HepG2 (cell line): ENCODE data around the gene KCNK18.

ENCODE experiments used
- CTCF ChIP-seq: sonication (generic); formaldehyde crosslinking; IDR thresholded peaks from 2 replicates; pipeline ENCODE4 v1.5.0; 2020; ENCODE audit warnings: mild to moderate bottlenecking, missing genetic modification reagents, moderate library complexity
- FOSL1 ChIP-seq: sonication (generic); formaldehyde crosslinking; IDR thresholded peaks from 2 replicates; pipeline ENCODE4 v1.9.0; 2021; ENCODE audit warnings: missing genetic modification reagents, borderline replicate concordance
- KAT7 ChIP-seq: IDR thresholded peaks from 2 replicates; pipeline ENCODE4 v1.6.1; 2018; ENCODE audit warnings: borderline replicate concordance, missing compliant biosample characterization
- POLR2AphosphoS5 ChIP-seq: IDR thresholded peaks from 2 replicates; pipeline ENCODE4 v1.6.1; 2012; ENCODE audit warnings: low read depth, low read length
- TCF7 ChIP-seq: sonication (generic); IDR thresholded peaks from 2 replicates; pipeline ENCODE4 v1.6.1; 2016; ENCODE audit warnings: antibody characterized with exemption, low read depth
- ZNF138 ChIP-seq: sonication (generic); formaldehyde crosslinking; IDR thresholded peaks from 2 replicates; pipeline ENCODE4 v1.5.0; 2020; ENCODE audit warnings: mild to moderate bottlenecking, low read depth, missing genetic modification reagents

DNA sequence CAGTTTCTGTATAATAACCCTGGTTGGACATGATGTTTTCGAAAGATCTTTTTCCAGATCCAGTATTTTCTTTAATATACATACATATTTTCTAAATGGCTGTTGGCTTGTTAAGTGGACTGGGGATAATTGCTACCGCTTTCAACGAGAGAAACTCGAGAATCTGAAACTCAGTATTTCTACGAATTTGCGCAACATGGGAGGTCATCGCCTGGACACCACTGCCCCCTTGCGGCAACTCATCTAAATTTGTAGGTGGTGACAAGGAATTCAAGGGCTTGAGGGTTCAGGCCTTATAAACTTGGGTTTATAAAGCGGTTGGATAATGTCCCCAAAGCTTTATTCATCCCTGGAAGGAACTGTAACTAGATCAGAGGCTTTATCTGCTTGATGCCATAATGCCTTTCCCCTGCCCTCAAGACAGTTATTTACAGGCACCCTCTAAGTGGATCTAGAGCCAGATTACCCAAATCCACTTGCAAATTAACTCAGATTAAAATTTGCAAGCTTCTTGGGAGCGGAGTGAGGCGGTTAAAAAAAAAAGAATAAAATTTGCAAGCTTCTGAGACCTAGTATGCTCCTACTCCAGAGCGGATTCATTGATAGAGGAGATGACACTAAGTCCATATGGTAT lies 21.3 kb upstream of the KCNK18 start:
- TF ChIP-seq FOSL1 = no peak
- TF ChIP-seq POLR2AphosphoS5 = no peak
- no peak for TF ChIP-seq TCF7
- TF ChIP-seq ZNF138 = no peak
- peak; percentile 81 for TF ChIP-seq CTCF (CRISPR knock-in tag)
- no peak for TF ChIP-seq KAT7 (CRISPR knock-in tag)
